HepG2 (cell line): Measurements from ENCODE around the gene GUCA1A.

ENCODE experiments used
- NFE2L1 ChIP-seq: sonication (generic); formaldehyde crosslinking; IDR thresholded peaks from 2 replicates; pipeline ENCODE4 v1.4.0; 2020; ENCODE audit warnings: missing genetic modification reagents, mild to moderate bottlenecking, borderline replicate concordance
- POLR2A ChIP-seq, 2 experiments: IDR thresholded peaks; 2 replicates each; pipeline ENCODE4 v1.6.1; 2011; ENCODE audit warnings: low read depth in 2 of 2, low read length in 2 of 2, mild to moderate bottlenecking in 1 of 2, moderate library complexity in 1 of 2; ENCODE audit not compliant: insufficient read depth in 1 of 2
- POLR2AphosphoS2 ChIP-seq: IDR thresholded peaks from 2 replicates; pipeline ENCODE4 v1.6.1; 2011; ENCODE audit warnings: low read depth, low read length, improper control_type of control experiment
- ZNF446 ChIP-seq: sonication (generic); formaldehyde crosslinking; IDR thresholded peaks from 2 replicates; pipeline ENCODE4 v1.5.0; 2020; ENCODE audit warnings: mild to moderate bottlenecking, missing genetic modification reagents
- ZNF510 ChIP-seq: sonication (generic); formaldehyde crosslinking; IDR thresholded peaks from 2 replicates; pipeline ENCODE4 v1.4.0; 2020; ENCODE audit warnings: low read depth, mild to moderate bottlenecking, missing genetic modification reagents
- TF ChIP-seq, protein P1 (sequence below): sonication (generic); formaldehyde crosslinking; IDR thresholded peaks from 2 replicates; pipeline ENCODE4 v1.5.0; 2020; ENCODE audit warnings: mild to moderate bottlenecking, missing genetic modification reagents
- TF ChIP-seq, protein P2 (sequence below): sonication (generic); formaldehyde crosslinking; IDR thresholded peaks from 2 replicates; pipeline ENCODE4 v1.5.0; 2020; ENCODE audit warnings: missing genetic modification reagents
- TF ChIP-seq, protein P3 (sequence below): sonication (generic); formaldehyde crosslinking; IDR thresholded peaks from 2 replicates; pipeline ENCODE4 v1.5.0; 2020; ENCODE audit warnings: mild to moderate bottlenecking, missing genetic modification reagents, moderate library complexity

DNA sequence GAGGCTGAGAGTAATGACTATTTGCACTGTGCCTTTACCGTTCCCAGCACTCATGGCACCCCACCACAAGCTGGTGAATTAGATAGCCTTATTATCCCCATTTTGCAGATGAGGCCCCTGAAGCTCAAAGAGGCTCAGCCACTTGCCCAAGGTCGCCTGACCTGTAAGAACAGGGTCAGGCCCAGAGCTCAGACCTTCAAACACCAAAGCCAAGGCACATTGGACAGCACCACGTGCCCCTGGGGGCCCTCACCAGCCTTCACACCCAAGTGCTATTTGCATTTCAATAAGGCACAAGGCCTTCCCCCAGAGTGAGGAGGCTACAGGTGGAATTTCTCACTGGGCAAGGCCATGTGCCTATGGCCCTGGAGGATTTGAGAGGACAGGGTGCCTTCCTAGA lies 16.5 kb upstream of the GUCA1A start:
- TF ChIP-seq ZNF446 (CRISPR knock-in tag) (no peak), NFE2L1 (CRISPR knock-in tag) (no peak), POLR2AphosphoS2 (no peak), POLR2A (IDR thresholded peaks at IDR 0.05; ENCODE audit: insufficient read depth in 1 of 2, low read depth in 2 of 2, low read length in 2 of 2) (no peak), ZNF510 (no peak)
- TF ChIP-seq, protein P1, sequence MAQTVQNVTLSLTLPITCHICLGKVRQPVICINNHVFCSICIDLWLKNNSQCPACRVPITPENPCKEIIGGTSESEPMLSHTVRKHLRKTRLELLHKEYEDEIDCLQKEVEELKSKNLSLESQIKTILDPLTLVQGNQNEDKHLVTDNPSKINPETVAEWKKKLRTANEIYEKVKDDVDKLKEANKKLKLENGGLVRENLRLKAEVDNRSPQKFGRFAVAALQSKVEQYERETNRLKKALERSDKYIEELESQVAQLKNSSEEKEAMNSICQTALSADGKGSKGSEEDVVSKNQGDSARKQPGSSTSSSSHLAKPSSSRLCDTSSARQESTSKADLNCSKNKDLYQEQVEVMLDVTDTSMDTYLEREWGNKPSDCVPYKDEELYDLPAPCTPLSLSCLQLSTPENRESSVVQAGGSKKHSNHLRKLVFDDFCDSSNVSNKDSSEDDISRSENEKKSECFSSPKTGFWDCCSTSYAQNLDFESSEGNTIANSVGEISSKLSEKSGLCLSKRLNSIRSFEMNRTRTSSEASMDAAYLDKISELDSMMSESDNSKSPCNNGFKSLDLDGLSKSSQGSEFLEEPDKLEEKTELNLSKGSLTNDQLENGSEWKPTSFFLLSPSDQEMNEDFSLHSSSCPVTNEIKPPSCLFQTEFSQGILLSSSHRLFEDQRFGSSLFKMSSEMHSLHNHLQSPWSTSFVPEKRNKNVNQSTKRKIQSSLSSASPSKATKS (CRISPR knock-in tag): no peak
- TF ChIP-seq, protein P2, sequence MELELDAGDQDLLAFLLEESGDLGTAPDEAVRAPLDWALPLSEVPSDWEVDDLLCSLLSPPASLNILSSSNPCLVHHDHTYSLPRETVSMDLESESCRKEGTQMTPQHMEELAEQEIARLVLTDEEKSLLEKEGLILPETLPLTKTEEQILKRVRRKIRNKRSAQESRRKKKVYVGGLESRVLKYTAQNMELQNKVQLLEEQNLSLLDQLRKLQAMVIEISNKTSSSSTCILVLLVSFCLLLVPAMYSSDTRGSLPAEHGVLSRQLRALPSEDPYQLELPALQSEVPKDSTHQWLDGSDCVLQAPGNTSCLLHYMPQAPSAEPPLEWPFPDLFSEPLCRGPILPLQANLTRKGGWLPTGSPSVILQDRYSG (CRISPR knock-in tag): no peak
- TF ChIP-seq, protein P3, sequence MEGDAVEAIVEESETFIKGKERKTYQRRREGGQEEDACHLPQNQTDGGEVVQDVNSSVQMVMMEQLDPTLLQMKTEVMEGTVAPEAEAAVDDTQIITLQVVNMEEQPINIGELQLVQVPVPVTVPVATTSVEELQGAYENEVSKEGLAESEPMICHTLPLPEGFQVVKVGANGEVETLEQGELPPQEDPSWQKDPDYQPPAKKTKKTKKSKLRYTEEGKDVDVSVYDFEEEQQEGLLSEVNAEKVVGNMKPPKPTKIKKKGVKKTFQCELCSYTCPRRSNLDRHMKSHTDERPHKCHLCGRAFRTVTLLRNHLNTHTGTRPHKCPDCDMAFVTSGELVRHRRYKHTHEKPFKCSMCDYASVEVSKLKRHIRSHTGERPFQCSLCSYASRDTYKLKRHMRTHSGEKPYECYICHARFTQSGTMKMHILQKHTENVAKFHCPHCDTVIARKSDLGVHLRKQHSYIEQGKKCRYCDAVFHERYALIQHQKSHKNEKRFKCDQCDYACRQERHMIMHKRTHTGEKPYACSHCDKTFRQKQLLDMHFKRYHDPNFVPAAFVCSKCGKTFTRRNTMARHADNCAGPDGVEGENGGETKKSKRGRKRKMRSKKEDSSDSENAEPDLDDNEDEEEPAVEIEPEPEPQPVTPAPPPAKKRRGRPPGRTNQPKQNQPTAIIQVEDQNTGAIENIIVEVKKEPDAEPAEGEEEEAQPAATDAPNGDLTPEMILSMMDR (CRISPR knock-in tag): no peak
